H1 (cell line): Measurements from ENCODE around the gene NFATC1.

Source experiments
- RAD21 ChIP-seq, 2 experiments: IDR thresholded peaks in 1 of 2; conservative IDR thresholded peaks in 1 of 2; 2 replicates each; pipeline ENCODE4 v1.6.1; 2011; ENCODE audit warnings: low read depth in 2 of 2, low read length in 2 of 2, improper control_type of control experiment in 1 of 2, inconsistent platforms in 1 of 2, mild to moderate bottlenecking in 1 of 2, moderate library complexity in 1 of 2
- TF ChIP-seq, protein P1 (sequence below), 3 experiments: IDR thresholded peaks; 1 replicate in 2 of 3; 2 replicates in 1 of 3; pipeline versions ENCODE4 v1.5.1 to v1.6.1; 2011; ENCODE audit warnings: low read length in 3 of 3, mild to moderate bottlenecking in 3 of 3, inconsistent platforms in 2 of 3, low read depth in 1 of 3, moderate library complexity in 1 of 3; ENCODE audit not compliant: insufficient read depth in 1 of 3; ENCODE audit errors: control extremely low read depth in 1 of 3

DNA sequence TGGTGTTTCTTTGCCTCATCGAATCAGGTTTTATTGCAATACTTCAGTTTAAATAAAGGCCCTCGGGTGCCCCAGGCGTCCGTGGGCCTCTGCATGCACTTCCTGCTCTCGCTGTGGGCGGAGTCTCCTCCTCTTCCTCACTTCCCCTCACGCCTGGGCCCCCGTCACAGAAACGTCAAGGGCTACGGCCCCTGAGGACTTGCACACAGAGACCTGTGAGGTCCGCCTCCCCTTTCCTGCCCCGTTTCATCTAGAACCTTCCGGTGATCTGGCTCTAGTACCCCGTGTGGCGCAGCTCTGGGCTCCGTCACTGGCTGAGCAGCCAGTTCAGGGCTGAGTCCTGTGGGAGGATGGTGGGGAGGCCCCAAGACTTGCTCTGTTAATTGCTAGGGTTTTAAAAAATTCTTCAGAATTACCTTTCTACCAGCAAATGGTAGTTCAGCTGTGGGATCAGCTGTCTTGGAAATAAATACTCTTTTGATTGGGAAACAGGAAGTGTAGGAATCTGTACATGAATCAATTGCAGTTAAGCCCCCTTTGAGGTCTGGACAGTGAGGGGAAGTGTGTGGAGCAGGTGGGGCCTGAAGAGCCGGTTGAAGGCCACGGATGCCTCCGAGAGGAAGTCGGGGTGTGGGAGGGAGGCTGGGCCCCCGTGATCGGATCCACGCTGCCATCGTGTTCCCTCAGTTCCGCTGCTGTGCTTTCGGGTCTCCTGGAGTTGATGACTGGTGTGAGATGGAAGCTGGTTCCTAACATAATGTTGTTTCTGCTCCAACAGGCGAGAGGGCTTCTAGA is 10.2 kb downstream of the NFATC1 start:
- TF ChIP-seq, protein P1, sequence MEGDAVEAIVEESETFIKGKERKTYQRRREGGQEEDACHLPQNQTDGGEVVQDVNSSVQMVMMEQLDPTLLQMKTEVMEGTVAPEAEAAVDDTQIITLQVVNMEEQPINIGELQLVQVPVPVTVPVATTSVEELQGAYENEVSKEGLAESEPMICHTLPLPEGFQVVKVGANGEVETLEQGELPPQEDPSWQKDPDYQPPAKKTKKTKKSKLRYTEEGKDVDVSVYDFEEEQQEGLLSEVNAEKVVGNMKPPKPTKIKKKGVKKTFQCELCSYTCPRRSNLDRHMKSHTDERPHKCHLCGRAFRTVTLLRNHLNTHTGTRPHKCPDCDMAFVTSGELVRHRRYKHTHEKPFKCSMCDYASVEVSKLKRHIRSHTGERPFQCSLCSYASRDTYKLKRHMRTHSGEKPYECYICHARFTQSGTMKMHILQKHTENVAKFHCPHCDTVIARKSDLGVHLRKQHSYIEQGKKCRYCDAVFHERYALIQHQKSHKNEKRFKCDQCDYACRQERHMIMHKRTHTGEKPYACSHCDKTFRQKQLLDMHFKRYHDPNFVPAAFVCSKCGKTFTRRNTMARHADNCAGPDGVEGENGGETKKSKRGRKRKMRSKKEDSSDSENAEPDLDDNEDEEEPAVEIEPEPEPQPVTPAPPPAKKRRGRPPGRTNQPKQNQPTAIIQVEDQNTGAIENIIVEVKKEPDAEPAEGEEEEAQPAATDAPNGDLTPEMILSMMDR (IDR thresholded peaks at IDR 0.05; ENCODE audit: control extremely low read depth in 1 of 3, insufficient read depth in 1 of 3, low read depth in 1 of 3, low read length in 3 of 3), result no peak
- no peak for TF ChIP-seq RAD21 (IDR thresholded peaks at IDR 0.05 in 1 of 2, conservative IDR thresholded peaks at IDR 0.05 in 1 of 2; ENCODE audit: low read depth in 2 of 2, low read length in 2 of 2)
